ENCODE results near the gene CNOT4.

GRCh38 chr7:135328526-135328925 is 181.4 kb downstream of the CNOT4 start:
- no peak for TF ChIP-seq FOXP1 (CRISPR knock-in tag; IDR thresholded peaks at IDR 0.05; ENCODE audit: borderline replicate concordance)
- TF ChIP-seq ARID4B (CRISPR knock-in tag; IDR thresholded peaks at IDR 0.05; ENCODE audit: borderline replicate concordance): no peak
- no peak for TF ChIP-seq CTCF (IDR thresholded peaks at IDR 0.05)

All from WTC11 (cell line).